Activated CD4-positive, alpha-beta memory T cell treated with anti-CD3 and anti-CD28 coated beads, Interleukin-2, amount 10 ng/mL, durations not matched to agents 7 days and 5 days (primary cell): Measurements from ENCODE around the gene TERB2. TPM values are rescaled to one million over a fixed set of nuclear protein-coding genes. Genes with fewer than 3 reads are reported as not detected.
"Not testable (repeated sequence)": the region's sequence is repeated elsewhere in the genome, so short reads cannot be mapped to it uniquely, and the experiment has no call there.

Source experiments
- CTCF ChIA-PET: fragments of 350-600 bp; sonication (Branson Sonifier 250); formaldehyde crosslinking; loops from one replicate; lab custom pipeline; 2021; ENCODE audit warnings: antibody characterized with exemption, inconsistent platforms; lab: Charles Lee
- POLR2A ChIA-PET: fragments of 350-600 bp; sonication (Branson Sonifier 250); formaldehyde crosslinking; loops from one replicate; lab custom pipeline; 2021; ENCODE audit warnings: antibody characterized with exemption; lab: Charles Lee
- DNase-seq: peaks from one replicate; pipeline ENCODE4 v3.0.0-alpha.2; 2020
- H3K27ac Mint-ChIP-seq: one replicate; pipeline ENCODE4 v1.8.0; 2021; ENCODE audit warnings: mild to moderate bottlenecking, mixed read lengths
- H3K27me3 Mint-ChIP-seq: one replicate; pipeline ENCODE4 v1.8.0; 2021; ENCODE audit warnings: mixed read lengths
- H3K36me3 Mint-ChIP-seq: one replicate; pipeline ENCODE4 v1.8.0; 2021; ENCODE audit warnings: low read depth, mixed read lengths
- H3K4me1 Mint-ChIP-seq: one replicate; pipeline ENCODE4 v1.8.0; 2021; ENCODE audit warnings: mixed read lengths
- H3K4me3 Mint-ChIP-seq: one replicate; pipeline ENCODE4 v1.8.0; 2021; ENCODE audit warnings: mild to moderate bottlenecking, mixed read lengths
- H3K9me3 Mint-ChIP-seq: one replicate; pipeline ENCODE4 v1.8.0; 2021; ENCODE audit warnings: mixed read lengths
- total RNA-seq, 2 experiments: library from RNA; stranded (reverse); gene quantifications; one replicate each; pipeline ENCODE4 v1.2.3, GENCODE V29; 2021

The TERB2 gene
- not detected for total RNA-seq

GRCh38 chr15:44956388-44956787 lies at the start of gene TERB2:
Gene TERB2, plus strand, starts transcription at chr15:44956687. Its CDS starts 32 bp downstream, at chr15:44956719.
- CTCF ChIA-PET = no interaction called here
- H3K27me3 Mint-ChIP-seq = peaks cover 6% of the 10 kb centered on the region
- no peak within 1 kb of the TSS for H3K4me3 Mint-ChIP-seq
- H3K36me3 Mint-ChIP-seq = no peaks in the 10 kb centered on the region
- POLR2A ChIA-PET = no interaction called here
- H3K4me1 Mint-ChIP-seq = no peaks in the 10 kb centered on the region
- no peaks in the 10 kb centered on the region for H3K9me3 Mint-ChIP-seq
- no peak for DNase-seq
- no peak within 1 kb of the TSS for H3K27ac Mint-ChIP-seq

- ChIA-PET CTCF (no interaction called here), POLR2A (no interaction called here)
Observed at GRCh38 chr15:44909423-44909822, 47.1 kb upstream of the TERB2 start.

GRCh38 chr15:44910981-44911625 lies 45.4 kb upstream of the TERB2 start:
- Mint-ChIP-seq H3K27me3 (no peaks in the 10 kb centered on the region), H3K9me3 (peaks cover 9% of the 10 kb centered on the region), H3K4me3 (no peak overlapping the region), H3K27ac (no peak overlapping the region), H3K36me3 (peaks cover 8% of the 10 kb centered on the region), H3K4me1 (peaks cover 4% of the 10 kb centered on the region)
- ChIA-PET POLR2A (no interaction called here), CTCF (no interaction called here)
- no peak for DNase-seq

More at GRCh38 chr15:44909423-44909822, 47.1 kb upstream of the TERB2 start:
- peaks cover 8% of the 10 kb centered on the region for H3K36me3 Mint-ChIP-seq
- DNase-seq = no peak
- peaks cover 9% of the 10 kb centered on the region for H3K9me3 Mint-ChIP-seq
- no peaks in the 10 kb centered on the region for H3K27me3 Mint-ChIP-seq
- no peak overlapping the region for H3K27ac Mint-ChIP-seq
- H3K4me1 Mint-ChIP-seq = peaks cover 10% of the 10 kb centered on the region
- H3K4me3 Mint-ChIP-seq = no peak overlapping the region

- H3K27me3 Mint-ChIP-seq, POLR2A ChIA-PET, H3K9me3 Mint-ChIP-seq, DNase-seq, H3K4me1 Mint-ChIP-seq, H3K27ac Mint-ChIP-seq, H3K36me3 Mint-ChIP-seq, H3K4me3 Mint-ChIP-seq: not testable (repeated sequence)
- CTCF ChIA-PET = interaction anchor here (1.1 kb wide), 1 partner anchor 59 kb away, joined by 3 read pairs; no protein-coding TSS in a partner anchor
Observed at GRCh38 chr15:44912186-44912585, 44.3 kb upstream of the TERB2 start.

- CTCF ChIA-PET = interaction anchor here (1.1 kb wide), 1 partner anchor 60 kb away, joined by 3 read pairs; no protein-coding TSS in a partner anchor
- H3K27me3 Mint-ChIP-seq, H3K27ac Mint-ChIP-seq, H3K4me3 Mint-ChIP-seq, H3K4me1 Mint-ChIP-seq, DNase-seq, H3K9me3 Mint-ChIP-seq, H3K36me3 Mint-ChIP-seq, POLR2A ChIA-PET: not testable (repeated sequence)
Observed at GRCh38 chr15:44912974-44913448, 43.5 kb upstream of the TERB2 start.

GRCh38 chr15:44918136-44918535 lies 38.4 kb upstream of the TERB2 start:
- no peaks in the 10 kb centered on the region for H3K27me3 Mint-ChIP-seq
- no peak for DNase-seq
- H3K4me1 Mint-ChIP-seq = no peaks in the 10 kb centered on the region
- CTCF ChIA-PET = no interaction called here
- no peak overlapping the region for H3K27ac Mint-ChIP-seq
- H3K9me3 Mint-ChIP-seq = peaks cover 2% of the 10 kb centered on the region
- H3K4me3 Mint-ChIP-seq = no peak overlapping the region
- no peaks in the 10 kb centered on the region for H3K36me3 Mint-ChIP-seq
- POLR2A ChIA-PET = no interaction called here

GRCh38 chr15:44928658-44929057 lies 27.8 kb upstream of the TERB2 start:
- H3K9me3 Mint-ChIP-seq, H3K4me1 Mint-ChIP-seq, DNase-seq, H3K36me3 Mint-ChIP-seq, H3K4me3 Mint-ChIP-seq, POLR2A ChIA-PET, CTCF ChIA-PET, H3K27ac Mint-ChIP-seq: not testable (repeated sequence)
- peaks cover 13% of the 10 kb centered on the region for H3K27me3 Mint-ChIP-seq

- H3K36me3 Mint-ChIP-seq, DNase-seq, CTCF ChIA-PET, H3K27ac Mint-ChIP-seq, POLR2A ChIA-PET, H3K4me1 Mint-ChIP-seq, H3K4me3 Mint-ChIP-seq, H3K9me3 Mint-ChIP-seq: not testable (repeated sequence)
- H3K27me3 Mint-ChIP-seq = peaks cover 13% of the 10 kb centered on the region
Observed at GRCh38 chr15:44930283-44930682, 26.2 kb upstream of the TERB2 start.

GRCh38 chr15:44958302-44958701 lies 1.8 kb downstream of the TERB2 start:
- H3K27me3 Mint-ChIP-seq, CTCF ChIA-PET, H3K27ac Mint-ChIP-seq, H3K4me3 Mint-ChIP-seq, H3K9me3 Mint-ChIP-seq, H3K4me1 Mint-ChIP-seq, POLR2A ChIA-PET, H3K36me3 Mint-ChIP-seq, DNase-seq: not testable (repeated sequence)

- Mint-ChIP-seq H3K36me3 (no peaks in the 10 kb centered on the region), H3K4me1 (no peaks in the 10 kb centered on the region), H3K9me3 (no peaks in the 10 kb centered on the region), H3K27ac (no peak overlapping the region), H3K27me3 (peaks cover 7% of the 10 kb centered on the region), H3K4me3 (no peak overlapping the region)
- ChIA-PET CTCF (interaction anchor here (1.2 kb wide), 1 partner anchor 68 kb away, joined by 6 read pairs; no protein-coding TSS in a partner anchor), POLR2A (no interaction called here)
- no peak for DNase-seq
Observed at GRCh38 chr15:44968475-44968874, 12.0 kb downstream of the TERB2 start.

- DNase-seq = no peak
- CTCF ChIA-PET = no interaction called here
- Mint-ChIP-seq H3K4me1 (no peaks in the 10 kb centered on the region), H3K27me3 (peaks cover 14% of the 10 kb centered on the region), H3K4me3 (no peak overlapping the region), H3K9me3 (no peaks in the 10 kb centered on the region), H3K36me3 (no peaks in the 10 kb centered on the region), H3K27ac (no peak overlapping the region)
- POLR2A ChIA-PET = no interaction called here
Observed at GRCh38 chr15:44971036-44971435, 14.5 kb downstream of the TERB2 start.

- DNase-seq, H3K4me1 Mint-ChIP-seq, H3K4me3 Mint-ChIP-seq, H3K36me3 Mint-ChIP-seq, H3K9me3 Mint-ChIP-seq, H3K27ac Mint-ChIP-seq, CTCF ChIA-PET, POLR2A ChIA-PET: not testable (repeated sequence)
- peaks cover 14% of the 10 kb centered on the region for H3K27me3 Mint-ChIP-seq
Observed at GRCh38 chr15:44976183-44976582, 19.7 kb downstream of the TERB2 start.

GRCh38 chr15:44977781-44978180 lies 21.3 kb downstream of the TERB2 start:
- H3K4me1 Mint-ChIP-seq, POLR2A ChIA-PET, DNase-seq, H3K4me3 Mint-ChIP-seq, CTCF ChIA-PET, H3K27ac Mint-ChIP-seq, H3K9me3 Mint-ChIP-seq, H3K36me3 Mint-ChIP-seq: not testable (repeated sequence)
- peaks cover 14% of the 10 kb centered on the region for H3K27me3 Mint-ChIP-seq
